D721Med (cell line): Measurements from ENCODE around the gene DDX19B.
"Not testable (repeated sequence)": the region's sequence is repeated elsewhere in the genome, so short reads cannot be mapped to it uniquely, and the experiment has no call there.

ENCODE experiments used
- DNase-seq: peaks from one replicate; pipeline ENCODE4 v3.0.0; 2011; ENCODE audit warnings: low spot score; ENCODE audit not compliant: insufficient read length
- FAIRE-seq: peaks from 2 replicates; lab custom pipeline; 2011; peaks lifted over from hg19 to GRCh38; lab: Jason Lieb, UNC
- TF ChIP-seq, protein P1 (sequence below): IDR thresholded peaks from 2 replicates; pipeline ENCODE4 v1.5.1; 2012; ENCODE audit warnings: mild to moderate bottlenecking, control low read depth; ENCODE audit not compliant: insufficient read depth; ENCODE audit errors: missing control alignments

DDX19B gene

DNA sequence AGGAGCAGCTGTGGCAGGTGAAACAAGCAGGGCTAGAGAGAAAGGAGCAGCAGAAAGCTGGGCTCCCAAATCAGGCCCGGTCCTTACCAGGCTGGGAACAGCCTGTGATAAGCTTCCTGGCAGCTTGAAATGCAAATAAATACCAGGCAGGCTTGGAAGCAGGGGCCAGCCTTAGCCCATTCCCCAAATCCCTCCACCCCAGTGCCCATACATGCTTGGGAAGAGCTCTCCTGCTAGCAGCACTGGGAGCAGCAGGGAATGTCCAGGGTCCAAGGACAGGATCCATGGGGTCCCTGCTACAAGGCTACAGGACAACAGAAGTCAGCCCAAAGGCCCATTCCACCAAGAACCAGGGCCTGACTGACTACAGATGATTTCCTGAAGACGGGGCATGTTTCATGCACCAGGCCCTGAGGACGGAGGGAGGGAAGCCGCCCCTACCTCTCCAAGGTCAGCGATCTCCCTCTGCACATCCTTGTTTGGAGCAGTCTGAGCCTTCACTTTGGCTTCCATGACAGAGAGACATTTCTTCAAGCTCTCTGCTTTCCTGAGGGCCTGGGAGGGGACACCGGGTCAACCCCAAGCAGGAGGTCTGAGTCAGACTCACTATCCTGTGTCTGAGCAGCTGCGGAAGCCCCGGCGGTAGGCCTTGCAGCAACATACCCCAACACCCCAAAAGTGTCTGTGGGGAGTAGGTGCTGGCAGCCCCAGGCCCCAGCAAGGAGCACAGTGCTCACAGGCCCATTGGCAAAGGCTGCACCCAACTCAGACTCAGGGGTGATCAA is 44.6 kb upstream of the DDX19B start:
- no peak for FAIRE-seq
- TF ChIP-seq, protein P1, sequence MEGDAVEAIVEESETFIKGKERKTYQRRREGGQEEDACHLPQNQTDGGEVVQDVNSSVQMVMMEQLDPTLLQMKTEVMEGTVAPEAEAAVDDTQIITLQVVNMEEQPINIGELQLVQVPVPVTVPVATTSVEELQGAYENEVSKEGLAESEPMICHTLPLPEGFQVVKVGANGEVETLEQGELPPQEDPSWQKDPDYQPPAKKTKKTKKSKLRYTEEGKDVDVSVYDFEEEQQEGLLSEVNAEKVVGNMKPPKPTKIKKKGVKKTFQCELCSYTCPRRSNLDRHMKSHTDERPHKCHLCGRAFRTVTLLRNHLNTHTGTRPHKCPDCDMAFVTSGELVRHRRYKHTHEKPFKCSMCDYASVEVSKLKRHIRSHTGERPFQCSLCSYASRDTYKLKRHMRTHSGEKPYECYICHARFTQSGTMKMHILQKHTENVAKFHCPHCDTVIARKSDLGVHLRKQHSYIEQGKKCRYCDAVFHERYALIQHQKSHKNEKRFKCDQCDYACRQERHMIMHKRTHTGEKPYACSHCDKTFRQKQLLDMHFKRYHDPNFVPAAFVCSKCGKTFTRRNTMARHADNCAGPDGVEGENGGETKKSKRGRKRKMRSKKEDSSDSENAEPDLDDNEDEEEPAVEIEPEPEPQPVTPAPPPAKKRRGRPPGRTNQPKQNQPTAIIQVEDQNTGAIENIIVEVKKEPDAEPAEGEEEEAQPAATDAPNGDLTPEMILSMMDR: no peak
- DNase-seq: no peak

DNA sequence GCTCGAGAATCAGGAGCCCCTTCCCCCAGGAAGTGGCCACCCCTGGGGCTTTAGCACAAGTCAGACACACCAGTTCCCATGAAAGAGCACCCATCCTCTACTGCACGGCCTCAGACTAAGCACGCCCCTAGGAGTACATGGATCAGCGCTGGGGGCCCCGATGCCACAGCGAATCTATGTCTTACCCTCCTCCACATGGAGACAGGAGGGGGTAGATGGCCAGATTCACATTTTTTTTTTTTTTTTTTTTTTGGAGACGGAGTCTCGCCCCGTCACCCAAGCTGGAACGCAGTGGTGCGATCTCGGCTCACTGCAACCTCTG is 44.1 kb upstream of the DDX19B start:
- FAIRE-seq: no peak
- DNase-seq: no peak
- TF ChIP-seq, protein P1: no peak

- TF ChIP-seq, protein P1: no peak
- FAIRE-seq: no peak
- no peak for DNase-seq
Observed at GRCh38 chr16:70255574-70255973, 43.4 kb upstream of the DDX19B start.

DNA sequence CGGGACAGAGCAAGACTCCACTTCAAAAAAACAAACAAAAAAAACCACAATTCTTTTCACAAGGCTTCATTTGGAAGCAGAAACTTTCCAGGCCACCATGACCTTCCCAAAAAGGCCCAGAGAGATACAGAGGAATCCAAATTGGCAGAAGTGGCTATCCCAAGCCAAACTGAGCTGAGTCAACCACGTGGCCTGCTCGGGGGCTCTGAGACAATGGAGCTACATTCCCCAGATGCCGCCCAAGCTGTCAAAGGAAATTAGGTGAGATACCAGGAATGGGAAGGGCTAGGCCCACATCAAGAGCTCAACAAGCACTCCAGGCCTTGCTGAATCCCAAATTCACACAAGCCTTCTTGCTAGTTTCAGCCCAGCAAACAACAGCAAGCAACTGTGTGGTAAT is 41.6 kb upstream of the DDX19B start:
- FAIRE-seq (no peak), DNase-seq (no peak)
- TF ChIP-seq, protein P1: no peak

DNA sequence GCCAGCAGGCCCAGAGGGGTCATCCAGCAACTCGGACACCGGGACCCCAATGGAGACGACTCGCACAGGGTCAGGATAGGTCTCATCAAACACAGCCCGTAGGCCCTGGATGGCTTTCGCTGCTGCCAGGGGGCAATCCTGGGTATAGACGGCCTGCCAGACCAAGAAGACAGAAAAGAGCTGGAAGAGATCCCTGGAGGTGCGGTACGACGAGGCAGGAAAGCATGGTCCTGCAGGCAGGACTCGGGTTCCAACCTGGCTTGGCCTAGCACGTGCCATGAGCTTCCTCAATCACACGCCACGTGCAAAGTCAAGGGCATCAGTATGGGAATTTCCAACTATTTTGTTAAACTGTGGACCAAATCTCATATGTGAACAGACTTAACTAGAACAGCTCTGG is 40.9 kb upstream of the DDX19B start:
- TF ChIP-seq, protein P1: no peak
- no peak for FAIRE-seq
- no peak for DNase-seq

DNA sequence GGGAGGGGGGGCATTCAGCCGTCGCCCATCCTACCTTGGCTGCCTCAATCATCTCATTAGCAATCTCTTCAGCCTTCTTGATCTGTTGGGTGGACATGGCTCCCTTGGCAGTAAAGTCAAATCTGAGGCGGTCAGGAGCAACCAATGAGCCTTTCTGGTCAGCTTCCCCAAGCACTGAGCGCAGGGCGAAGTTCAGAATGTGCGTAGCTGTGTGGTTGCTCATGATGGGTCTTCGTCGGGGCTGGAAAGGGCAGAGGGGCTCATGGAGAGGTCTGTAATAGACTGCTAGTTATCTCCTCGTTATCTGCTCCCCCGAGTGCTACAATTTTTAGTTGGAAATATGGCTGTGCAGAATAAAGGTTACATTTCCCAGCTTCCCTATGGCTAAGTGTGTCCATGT is 40.0 kb upstream of the DDX19B start:
- TF ChIP-seq, protein P1: no peak
- DNase-seq: no peak
- no peak for FAIRE-seq

DNA sequence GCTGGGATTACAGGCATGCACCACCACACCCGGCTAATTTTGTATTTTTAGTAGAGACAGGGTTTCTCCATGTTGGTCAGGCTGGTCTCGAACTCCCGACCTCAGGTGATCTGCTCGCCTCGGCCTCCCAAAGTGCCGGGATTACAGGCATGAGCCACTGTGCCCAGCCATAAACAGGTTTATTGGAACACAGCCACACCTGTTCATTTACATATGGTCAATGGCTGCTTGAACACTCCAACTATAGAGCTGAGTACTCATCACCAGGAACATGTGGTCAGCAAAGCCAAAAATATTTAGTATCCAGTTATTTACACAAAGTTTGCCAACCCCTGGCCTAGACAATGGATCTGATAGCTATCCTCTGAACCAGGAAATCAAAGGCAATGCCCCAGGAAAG is 39.1 kb upstream of the DDX19B start:
- not testable (repeated sequence) for DNase-seq, FAIRE-seq
